Measurements from ENCODE around the gene SLC19A2.

GRCh38 chr1:169527451-169528214 lies 41.9 kb upstream of the SLC19A2 start:
- TF ChIP-seq CTCF (optimal IDR thresholded peaks at IDR 0.05 in 1 of 3, IDR thresholded peaks at IDR 0.05 in 1 of 3, conservative IDR thresholded peaks at IDR 0.05 in 1 of 3; ENCODE audit: extremely low read depth in 1 of 3, insufficient read depth in 2 of 3, low read length in 3 of 3) (no peak), EZH2 (IDR thresholded peaks at IDR 0.05; ENCODE audit: low read length) (no peak)

Data from keratinocyte (primary cell).